ENCODE measurements around the gene LSAMP.

- TF ChIP-seq POLR2A (IDR thresholded peaks at IDR 0.05) (no peak), CTCF (IDR thresholded peaks at IDR 0.05) (no peak)
Measured at GRCh38 chr3:115787818-115788217, 657.5 kb downstream of the LSAMP start.
